Endothelial cell of umbilical vein (primary cell): ENCODE results near the gene LDLRAD3. TPM values are rescaled to one million over a fixed set of nuclear protein-coding genes. Genes with fewer than 3 reads are reported as not detected.
A peak's percentile ranks its signal among the peaks of the same experiment; 100 is the strongest.

Experiments used
- BruUV-seq: library from RNA; stranded (reverse); fragments of 400-500 nt; replicated peaks from 2 replicates; lab custom pipeline; 2021; lab: Mats Ljungman, UMichigan
- CTCF ChIA-PET: fragments of 300-600, 350-600 bp; sonication (Branson Sonifier 250); formaldehyde crosslinking; loops from one replicate; lab custom pipeline; 2021; ENCODE audit warnings: antibody characterized with exemption, inconsistent platforms; lab: Charles Lee
- POLR2A ChIA-PET: fragments of 300-600, 350-600 bp; sonication (Branson Sonifier 250); formaldehyde crosslinking; loops from one replicate; lab custom pipeline; 2021; ENCODE audit warnings: antibody characterized with exemption, inconsistent platforms; lab: Charles Lee
- DNase-seq: peaks from one replicate; pipeline ENCODE4 v3.0.0-alpha.2; 2011; ENCODE audit warnings: low read depth, low spot score
- FAIRE-seq: peaks from 2 replicates; lab custom pipeline; 2011; peaks lifted over from hg19 to GRCh38; lab: Jason Lieb, UNC
- H2AFZ ChIP-seq: 2 replicates; pipeline ENCODE4 v1.6.0; 2012; ENCODE audit warnings: low read depth, low read length, control low read depth, inconsistent platforms
- H3K27ac ChIP-seq: 2 replicates; pipeline ENCODE4 v1.5.1; 2011; ENCODE audit warnings: low read depth, mild to moderate bottlenecking, control low read depth, low read length, moderate library complexity; ENCODE audit not compliant: insufficient read depth
- H3K27me3 ChIP-seq, 2 experiments: 2 replicates each; pipeline versions ENCODE4 v1.6.0 to v1.6.1; 2011; ENCODE audit warnings: low read length in 2 of 2, mixed read lengths in 1 of 2; ENCODE audit not compliant: control insufficient read depth in 2 of 2, insufficient read depth in 2 of 2
- H3K36me3 ChIP-seq, 2 experiments: 2 replicates in 1 of 2; 3 replicates in 1 of 2; pipeline ENCODE4 v1.5.1; 2011; ENCODE audit warnings: low read length in 2 of 2, mild to moderate bottlenecking in 1 of 2, moderate library complexity in 1 of 2; ENCODE audit not compliant: control insufficient read depth in 2 of 2, insufficient read depth in 2 of 2; ENCODE audit errors: extremely low read depth in 1 of 2
- H3K4me1 ChIP-seq: 3 replicates; pipeline ENCODE4 v1.5.1; 2011; ENCODE audit warnings: mild to moderate bottlenecking, low read length; ENCODE audit not compliant: control insufficient read depth, insufficient read depth; ENCODE audit errors: extremely low read depth
- H3K4me2 ChIP-seq: 2 replicates; pipeline ENCODE4 v1.6.1; 2011; ENCODE audit warnings: low read length, control low read depth, mixed read lengths; ENCODE audit not compliant: insufficient read depth
- H3K4me3 ChIP-seq, 3 experiments: fragments of 200-600 bp in 1 of 3; sonication (generic), shearing (Covaris generic) in 1 of 3; replicated peaks in 1 of 3; 2 replicates each; pipeline ENCODE4 v1.5.1; 2011 to 2016; ENCODE audit warnings: control low read depth in 3 of 3, low read length in 3 of 3, mild to moderate bottlenecking in 2 of 3, inconsistent platforms in 1 of 3, low read depth in 1 of 3, moderate library complexity in 1 of 3; ENCODE audit not compliant: insufficient read depth in 1 of 3
- H3K79me2 ChIP-seq: 2 replicates; pipeline ENCODE4 v1.6.0; 2012; ENCODE audit warnings: low read length, inconsistent platforms; ENCODE audit not compliant: control insufficient read depth, insufficient read depth
- H3K9ac ChIP-seq: replicated peaks from 2 replicates; pipeline ENCODE3; 2011; ENCODE audit warnings: low read length, control low read depth; ENCODE audit not compliant: insufficient read depth; ENCODE audit errors: extremely low read depth
- H3K9me1 ChIP-seq: replicated peaks from 3 replicates; pipeline ENCODE4 v1.6.0; 2011; ENCODE audit warnings: mild to moderate bottlenecking, low read length; ENCODE audit not compliant: control insufficient read depth, insufficient read depth; ENCODE audit errors: extremely low read depth
- H3K9me3 ChIP-seq: replicated peaks from 2 replicates; pipeline ENCODE4 v1.5.1; 2012; ENCODE audit warnings: low read length, inconsistent platforms; ENCODE audit not compliant: control insufficient read depth, insufficient read depth
- H4K20me1 ChIP-seq: replicated peaks from 2 replicates; pipeline ENCODE3; 2011; ENCODE audit warnings: mild to moderate bottlenecking, low read length; ENCODE audit not compliant: control insufficient read depth, insufficient read depth; ENCODE audit errors: extremely low read depth
- CTCF ChIP-seq, 2 donors: IDR thresholded peaks; 1 replicate in 1 of 2; 2 replicates in 1 of 2; pipeline ENCODE4 v1.5.1; 2011; ENCODE audit warnings: low read length in 2 of 2, mild to moderate bottlenecking in 2 of 2, moderate library complexity in 2 of 2, control low read depth in 1 of 2, inconsistent platforms in 1 of 2, low read depth in 1 of 2; ENCODE audit not compliant: insufficient read depth in 1 of 2; ENCODE audit errors: extremely low read depth in 1 of 2
- EZH2 ChIP-seq: IDR thresholded peaks from 2 replicates; pipeline ENCODE4 v1.6.1; 2012; ENCODE audit warnings: borderline replicate concordance, low read depth, mild to moderate bottlenecking, moderate library complexity, low read length, inconsistent platforms; ENCODE audit not compliant: severe bottlenecking
- FOS ChIP-seq: IDR thresholded peaks from 2 replicates; pipeline ENCODE4 v1.6.1; 2011; ENCODE audit warnings: mild to moderate bottlenecking, low read length, moderate library complexity, borderline replicate concordance; ENCODE audit not compliant: insufficient read depth
- GATA2 ChIP-seq: IDR thresholded peaks from 2 replicates; pipeline ENCODE4 v1.7.0; 2011; ENCODE audit warnings: low read depth, mild to moderate bottlenecking, moderate library complexity, mixed read lengths, low read length; ENCODE audit not compliant: insufficient read length, insufficient read depth
- JUN ChIP-seq: IDR thresholded peaks from 2 replicates; pipeline ENCODE4 v1.6.1; 2011; ENCODE audit warnings: borderline replicate concordance, low read depth; ENCODE audit not compliant: insufficient read length, insufficient read depth
- MAX ChIP-seq: IDR thresholded peaks from 2 replicates; pipeline ENCODE4 v1.6.1; 2011; ENCODE audit not compliant: insufficient read depth, insufficient read length
- MYC ChIP-seq: IDR thresholded peaks from one replicate; pipeline ENCODE4 v1.6.1; 2011; ENCODE audit warnings: mild to moderate bottlenecking, low read depth, low read length
- POLR2A ChIP-seq: IDR thresholded peaks from 2 replicates; pipeline ENCODE4 v1.6.1; 2012; ENCODE audit warnings: low read depth, mild to moderate bottlenecking, control low read depth, low read length
- POLR2AphosphoS5 ChIP-seq: IDR thresholded peaks from 2 replicates; pipeline ENCODE4 v1.6.1; 2012; ENCODE audit warnings: low read depth, mild to moderate bottlenecking, control low read depth, low read length, moderate library complexity; ENCODE audit not compliant: insufficient read depth
- dilution Hi-C: fragments of 300-500 bp; cut with MboI; formaldehyde crosslinking; loops from one replicate; pipeline ENCODE4 v1.15.0; 2019; ENCODE audit warnings: low sequenced_read_pairs; ENCODE audit not compliant: extremely low pct_ligation_motif_present
- intact Hi-C: fragments of 100-400 bp; cut with micrococcal nuclease; formaldehyde crosslinking; loops from one replicate; pipeline ENCODE4 v1.10.0; 2022
- polyA plus RNA-seq, 4 experiments: library from polyadenylated mRNA; depleted of rRNA in 3 of 4; stranded (reverse) in 3 of 4; unstranded in 1 of 4; fragments of >200 nt; gene quantifications; 2 replicates each; pipeline versions ENCODE4 v1.2.1 to v1.2.3, GENCODE V29; 2011 to 2012; ENCODE audit warnings: missing spikeins in 1 of 4
- total RNA-seq: library from RNA; stranded (reverse); gene quantifications from 2 replicates; pipeline ENCODE4 v1.2.3, GENCODE V29; 2021

Gene LDLRAD3
- total and polyA plus RNA-seq, 2 donors (not counting 3 experiments of a cell fraction or from before 2014, with no cell fraction given) = 17.9 to 25.1 TPM

GRCh38 chr11:36057379-36058042, 113.6 kb downstream of the LDLRAD3 start:
- Histone ChIP-seq H3K4me3 (no peak overlapping the region), H3K27me3 (no peaks in the 10 kb centered on the region), H3K4me1 (peaks cover 18% of the 10 kb centered on the region), H3K4me2 (peak overlapping the region; percentile 44), H3K27ac (peak overlapping the region; percentile 77), H3K9me1 (no peaks in the 10 kb centered on the region), H3K9ac (peak overlapping the region; percentile 56), H2AFZ (no peak overlapping the region), H4K20me1 (no peaks in the 10 kb centered on the region), H3K79me2 (no peaks in the 10 kb centered on the region), H3K36me3 (no peaks in the 10 kb centered on the region), H3K9me3 (no peaks in the 10 kb centered on the region)
- BruUV-seq = no TSS peak
- TF ChIP-seq GATA2 (peak; percentile 88), POLR2AphosphoS5 (peak; percentile 75), EZH2 (no peak), JUN (peak; percentile 73), POLR2A (no peak), MAX (no peak), MYC (no peak), CTCF (IDR thresholded peaks at IDR 0.05; ENCODE audit: extremely low read depth in 1 of 2, insufficient read depth in 1 of 2, low read depth in 1 of 2, low read length in 2 of 2) (no peak), FOS (peak; percentile 61)
- CTCF ChIA-PET = interaction anchor here (0.8 to 6.8 kb wide), 26 partner anchors 15 to 442 kb away, joined by 3 to 98 read pairs (median 6); no protein-coding TSS in a partner anchor
- dilution Hi-C loops = no loop called here
- intact Hi-C loops = loop anchor here (1.0 kb wide), 7 partner anchors 16 to 441 kb away; no protein-coding TSS in a partner anchor
- POLR2A ChIA-PET = no interaction called here
- peak; percentile 95 for FAIRE-seq
- peak; percentile 94 for DNase-seq
